ENCODE data around the gene NRXN2. TPM values are rescaled to one million over a fixed set of nuclear protein-coding genes. Genes with fewer than 3 reads are reported as not detected.

The NRXN2 gene
- total RNA-seq, 4 donors from 2014 or later: 1.6 to 4.2 (median 3.0) TPM

GRCh38 chr11:64660205-64660604, 62.8 kb downstream of the NRXN2 start:
- no peak overlapping the region for H3K27ac ChIP-seq
- H3K4me3 ChIP-seq: no peak overlapping the region
- peaks cover 0 to 5% (median 0%) of the 10 kb centered on the region in 4 donors for H3K4me1 ChIP-seq
- no peaks in the 10 kb centered on the region for H3K36me3 ChIP-seq
- DNase-seq: no peak
- no peaks in the 10 kb centered on the region for H3K27me3 ChIP-seq
- no peak for TF ChIP-seq POLR2A (IDR thresholded peaks at IDR 0.05)
- TF ChIP-seq, protein P1, sequence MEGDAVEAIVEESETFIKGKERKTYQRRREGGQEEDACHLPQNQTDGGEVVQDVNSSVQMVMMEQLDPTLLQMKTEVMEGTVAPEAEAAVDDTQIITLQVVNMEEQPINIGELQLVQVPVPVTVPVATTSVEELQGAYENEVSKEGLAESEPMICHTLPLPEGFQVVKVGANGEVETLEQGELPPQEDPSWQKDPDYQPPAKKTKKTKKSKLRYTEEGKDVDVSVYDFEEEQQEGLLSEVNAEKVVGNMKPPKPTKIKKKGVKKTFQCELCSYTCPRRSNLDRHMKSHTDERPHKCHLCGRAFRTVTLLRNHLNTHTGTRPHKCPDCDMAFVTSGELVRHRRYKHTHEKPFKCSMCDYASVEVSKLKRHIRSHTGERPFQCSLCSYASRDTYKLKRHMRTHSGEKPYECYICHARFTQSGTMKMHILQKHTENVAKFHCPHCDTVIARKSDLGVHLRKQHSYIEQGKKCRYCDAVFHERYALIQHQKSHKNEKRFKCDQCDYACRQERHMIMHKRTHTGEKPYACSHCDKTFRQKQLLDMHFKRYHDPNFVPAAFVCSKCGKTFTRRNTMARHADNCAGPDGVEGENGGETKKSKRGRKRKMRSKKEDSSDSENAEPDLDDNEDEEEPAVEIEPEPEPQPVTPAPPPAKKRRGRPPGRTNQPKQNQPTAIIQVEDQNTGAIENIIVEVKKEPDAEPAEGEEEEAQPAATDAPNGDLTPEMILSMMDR (IDR thresholded peaks at IDR 0.05): no peak
- H3K9me3 ChIP-seq: no peaks in the 10 kb centered on the region

GRCh38 chr11:64659417-64660144, 63.4 kb downstream of the NRXN2 start:
- TF ChIP-seq POLR2A (IDR thresholded peaks at IDR 0.05): no peak
- TF ChIP-seq, protein P1 (IDR thresholded peaks at IDR 0.05): no peak
- no peak overlapping the region for H3K4me3 ChIP-seq
- H3K27ac ChIP-seq: no peak overlapping the region
- H3K27me3 ChIP-seq: no peaks in the 10 kb centered on the region
- H3K4me1 ChIP-seq: peaks cover 0 to 11% (median 0%) of the 10 kb centered on the region in 4 donors
- no peaks in the 10 kb centered on the region for H3K9me3 ChIP-seq
- H3K36me3 ChIP-seq: no peaks in the 10 kb centered on the region
- DNase-seq: no peak

DNA sequence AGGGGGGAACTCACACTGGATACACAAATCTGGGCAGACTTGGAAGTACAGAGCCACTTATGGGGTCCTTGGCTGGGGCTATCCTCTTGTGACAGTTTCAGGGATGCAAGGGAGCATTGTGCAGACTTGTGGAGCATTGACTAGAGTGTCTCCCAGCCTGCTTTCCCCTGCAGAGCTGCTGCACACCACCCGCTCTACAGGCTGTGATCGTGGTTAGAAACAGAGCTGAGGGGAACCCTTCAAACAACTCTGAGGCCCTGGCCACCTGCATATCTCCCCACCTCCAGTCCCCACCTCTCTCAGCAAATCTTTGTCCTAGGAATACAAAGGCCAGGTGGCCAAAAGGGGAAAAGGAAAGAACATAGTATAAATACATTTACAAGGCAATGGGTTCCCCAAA, 64.7 kb downstream of the NRXN2 start:
- TF ChIP-seq POLR2A (IDR thresholded peaks at IDR 0.05): no peak
- TF ChIP-seq, protein P1 (IDR thresholded peaks at IDR 0.05): no peak
- H3K27me3 ChIP-seq: no peaks in the 10 kb centered on the region
- DNase-seq: no peak
- H3K9me3 ChIP-seq: no peaks in the 10 kb centered on the region
- no peak overlapping the region for H3K27ac ChIP-seq
- H3K4me3 ChIP-seq: no peak overlapping the region
- H3K36me3 ChIP-seq: no peaks in the 10 kb centered on the region
- H3K4me1 ChIP-seq: peaks cover 0 to 11% (median 0%) of the 10 kb centered on the region in 4 donors

GRCh38 chr11:64656862-64657261, 66.1 kb downstream of the NRXN2 start:
- DNase-seq: no peak
- H3K9me3 ChIP-seq: no peaks in the 10 kb centered on the region
- TF ChIP-seq, protein P1 (IDR thresholded peaks at IDR 0.05): no peak
- no peak for TF ChIP-seq POLR2A (IDR thresholded peaks at IDR 0.05)
- H3K4me1 ChIP-seq: peaks cover 0 to 11% (median 2%) of the 10 kb centered on the region in 4 donors
- H3K4me3 ChIP-seq: no peak overlapping the region
- no peak overlapping the region for H3K27ac ChIP-seq
- H3K36me3 ChIP-seq: no peaks in the 10 kb centered on the region
- H3K27me3 ChIP-seq: no peaks in the 10 kb centered on the region

- H3K27ac ChIP-seq: no peak overlapping the region
- no peak for TF ChIP-seq POLR2A (IDR thresholded peaks at IDR 0.05)
- TF ChIP-seq, protein P1 (IDR thresholded peaks at IDR 0.05): no peak
- H3K36me3 ChIP-seq: no peaks in the 10 kb centered on the region
- H3K9me3 ChIP-seq: no peaks in the 10 kb centered on the region
- H3K4me3 ChIP-seq: no peak overlapping the region
- H3K27me3 ChIP-seq: no peaks in the 10 kb centered on the region
- DNase-seq: no peak
- peaks cover 0 to 11% (median 2%) of the 10 kb centered on the region in 4 donors for H3K4me1 ChIP-seq
These were observed 66.9 kb downstream of the NRXN2 start for GRCh38 chr11:64655941-64656601.
